ENCODE data around the gene PLEKHB1.

Gene PLEKHB1

DNA sequence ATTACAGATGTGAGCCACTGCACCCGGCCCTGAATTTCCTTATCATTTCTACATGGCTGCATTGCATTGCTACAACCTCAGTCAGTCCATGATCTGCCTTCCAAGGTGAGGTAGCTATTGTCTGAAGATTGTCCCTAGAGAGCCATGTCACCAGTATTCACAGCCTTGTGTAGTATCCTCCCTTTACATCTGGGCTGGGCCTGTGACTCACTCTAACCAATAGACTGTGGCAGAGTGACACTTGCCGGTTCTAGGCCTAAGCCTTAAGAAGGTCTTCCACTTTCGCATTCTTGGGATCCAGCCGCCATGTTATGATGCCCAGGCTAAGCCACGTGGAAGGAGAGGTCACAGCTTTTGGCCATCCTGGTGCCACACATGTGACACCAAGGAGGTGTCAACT is 10.1 kb upstream of the PLEKHB1 start:
- Mint-ChIP-seq H3K36me3 (ENCODE audit: low read depth) (no peaks in the 10 kb centered on the region), H3K27me3 (no peaks in the 10 kb centered on the region), H3K27ac (no peak overlapping the region), H3K4me1 (ENCODE audit: low read depth) (peaks cover 13% of the 10 kb centered on the region), H3K9me3 (no peaks in the 10 kb centered on the region), H3K4me3 (no peak overlapping the region)
- no peak for DNase-seq

DNA sequence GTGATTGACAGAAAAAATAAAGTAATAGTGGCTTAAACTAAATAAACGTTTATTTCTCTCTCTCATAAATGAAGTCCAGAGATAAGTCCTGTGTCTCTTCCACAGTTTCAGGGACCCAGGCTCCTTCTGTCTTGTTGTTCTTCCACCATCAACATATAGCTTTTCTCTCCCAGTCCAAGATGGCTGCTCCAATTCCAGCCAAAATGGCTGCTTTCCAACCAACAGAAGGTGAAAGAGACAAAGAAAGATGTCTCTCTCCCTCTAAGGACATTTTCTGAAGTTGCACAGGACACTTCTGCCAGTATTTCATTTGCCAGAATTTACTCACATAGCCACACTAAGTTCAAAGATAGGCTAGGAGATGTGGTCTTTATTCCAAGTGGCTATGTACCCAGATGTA is 9.4 kb upstream of the PLEKHB1 start:
- DNase-seq = no peak
- Mint-ChIP-seq H3K4me1 (ENCODE audit: low read depth) (peaks cover 13% of the 10 kb centered on the region), H3K27me3 (no peaks in the 10 kb centered on the region), H3K9me3 (no peaks in the 10 kb centered on the region), H3K27ac (no peak overlapping the region), H3K36me3 (ENCODE audit: low read depth) (no peaks in the 10 kb centered on the region), H3K4me3 (no peak overlapping the region)

DNA sequence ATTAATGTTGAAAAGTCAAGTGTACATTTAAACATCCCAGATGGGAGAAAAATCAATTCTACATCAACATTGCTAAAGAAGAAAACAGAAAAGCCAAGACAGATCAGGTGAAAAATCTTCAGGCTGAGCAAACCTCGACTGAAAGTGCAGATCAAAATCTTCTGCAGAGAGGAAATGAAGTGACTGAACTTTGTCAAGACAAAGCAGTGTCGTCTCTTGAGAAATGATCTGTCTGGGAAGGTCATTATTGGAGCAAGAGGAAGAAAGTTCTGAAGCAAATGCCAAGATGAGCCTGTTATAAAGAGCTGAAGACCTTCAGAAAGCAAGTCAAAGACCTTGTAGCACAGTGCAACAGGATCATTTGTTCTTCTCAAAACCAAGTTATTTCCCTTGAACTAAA is 5.8 kb upstream of the PLEKHB1 start:
- Mint-ChIP-seq H3K4me1 (ENCODE audit: low read depth) (peaks cover 7% of the 10 kb centered on the region), H3K27ac (no peak overlapping the region), H3K4me3 (no peak overlapping the region), H3K27me3 (no peaks in the 10 kb centered on the region), H3K36me3 (ENCODE audit: low read depth) (no peaks in the 10 kb centered on the region), H3K9me3 (no peaks in the 10 kb centered on the region)
- no peak for DNase-seq

- Mint-ChIP-seq H3K4me1 (ENCODE audit: low read depth) (peaks cover 8% of the 10 kb centered on the region), H3K36me3 (ENCODE audit: low read depth) (no peaks in the 10 kb centered on the region), H3K4me3 (no peak overlapping the region), H3K9me3 (no peaks in the 10 kb centered on the region), H3K27ac (no peak overlapping the region), H3K27me3 (no peaks in the 10 kb centered on the region)
- no peak for DNase-seq
Observed at GRCh38 chr11:73641668-73642067, 4.7 kb upstream of the PLEKHB1 start.

DNA sequence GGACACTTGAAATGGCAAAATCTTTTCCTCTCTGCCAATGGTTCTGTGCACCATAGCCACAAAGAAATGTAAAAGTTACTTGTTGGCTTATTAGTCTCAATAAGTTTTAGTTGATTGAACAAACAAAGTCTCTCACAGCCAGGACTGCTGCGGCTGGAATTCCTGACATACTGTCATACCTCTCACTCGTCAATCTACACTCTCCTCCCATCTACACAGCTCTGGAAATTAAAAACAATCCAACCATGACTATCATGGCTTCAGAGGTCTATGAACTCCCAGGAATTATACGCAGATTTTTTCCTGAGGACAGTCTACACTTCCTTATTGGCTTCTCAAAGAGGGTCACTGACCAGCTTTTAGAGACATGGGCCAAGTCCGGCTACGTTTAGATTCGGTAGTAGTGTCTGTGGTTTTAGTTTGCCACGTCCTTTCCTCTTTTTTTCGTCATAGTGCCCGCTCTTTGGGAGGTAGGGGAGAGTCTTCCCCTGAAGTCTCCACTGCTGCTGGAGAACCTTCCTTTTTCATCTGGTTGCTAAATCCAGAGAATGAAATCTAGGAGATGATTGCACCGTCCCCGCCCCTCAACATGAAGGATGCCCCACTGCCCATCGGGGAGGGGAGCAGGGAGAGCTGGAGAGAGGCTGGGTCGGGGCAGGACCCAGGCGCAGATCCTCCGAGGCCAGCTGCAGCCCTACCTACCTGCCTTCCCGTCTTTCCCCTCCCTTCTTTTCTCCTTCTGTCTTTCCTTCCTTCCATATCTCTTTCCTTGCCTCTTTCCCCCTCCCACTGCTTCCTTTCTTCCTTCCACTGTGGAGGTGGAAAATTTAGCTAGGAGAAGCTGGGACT is 1.0 kb upstream of the PLEKHB1 start:
- no peaks in the 10 kb centered on the region for H3K36me3 Mint-ChIP-seq (ENCODE audit: low read depth)
- peaks cover 20% of the 10 kb centered on the region for H3K4me1 Mint-ChIP-seq (ENCODE audit: low read depth)
- H3K27me3 Mint-ChIP-seq = no peaks in the 10 kb centered on the region
- no peaks in the 10 kb centered on the region for H3K9me3 Mint-ChIP-seq
- H3K27ac Mint-ChIP-seq = no peak overlapping the region
- DNase-seq = no peak
- H3K4me3 Mint-ChIP-seq = no peak overlapping the region

DNA sequence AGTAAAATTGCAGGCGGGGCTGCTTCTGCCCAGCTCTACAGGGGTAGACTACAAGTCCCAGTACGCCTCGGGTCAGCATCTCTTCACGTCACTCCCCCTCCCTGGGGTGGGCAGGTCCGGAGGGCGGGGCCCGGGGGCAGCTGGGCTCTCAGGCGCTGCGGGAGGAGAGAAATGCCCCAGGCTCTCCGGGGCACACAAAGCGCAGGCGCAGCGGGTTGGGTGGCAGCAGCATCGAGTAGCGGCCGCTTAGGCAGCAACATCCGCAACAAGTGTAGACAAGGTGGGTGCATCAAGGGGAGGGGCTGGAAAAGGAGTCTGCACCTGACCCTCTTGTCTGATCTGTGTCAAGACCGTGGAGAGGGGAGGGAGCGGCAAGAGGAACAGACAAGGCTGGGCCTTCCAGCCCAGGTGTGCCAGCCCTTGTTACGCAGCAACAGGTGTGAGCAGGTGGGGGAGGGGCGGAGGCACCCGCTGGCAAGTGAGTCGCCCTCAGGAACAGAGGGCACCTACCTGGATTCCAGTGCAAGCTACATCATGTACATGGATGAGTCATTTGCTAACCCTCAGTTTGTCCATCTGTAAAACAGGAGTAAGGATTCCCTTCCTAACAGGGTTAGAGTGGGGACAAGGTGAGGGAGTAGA is 1.2 kb downstream of the PLEKHB1 start:
- Mint-ChIP-seq H3K4me3 (peak overlapping the region; percentile 75), H3K27me3 (no peaks in the 10 kb centered on the region), H3K27ac (peak overlapping the region; percentile 72), H3K36me3 (ENCODE audit: low read depth) (peaks cover 2% of the 10 kb centered on the region), H3K4me1 (ENCODE audit: low read depth) (peaks cover 16% of the 10 kb centered on the region), H3K9me3 (no peaks in the 10 kb centered on the region)
- DNase-seq = peak; percentile 94

- peak overlapping the region; percentile 72 for H3K27ac Mint-ChIP-seq
- H3K36me3 Mint-ChIP-seq (ENCODE audit: low read depth) = peaks cover 6% of the 10 kb centered on the region
- no peak for DNase-seq
- H3K4me1 Mint-ChIP-seq (ENCODE audit: low read depth) = peaks cover 16% of the 10 kb centered on the region
- no peaks in the 10 kb centered on the region for H3K27me3 Mint-ChIP-seq
- no peaks in the 10 kb centered on the region for H3K9me3 Mint-ChIP-seq
- H3K4me3 Mint-ChIP-seq = peak overlapping the region; percentile 75
Observed at GRCh38 chr11:73648121-73648520, 1.7 kb downstream of the PLEKHB1 start.

DNA sequence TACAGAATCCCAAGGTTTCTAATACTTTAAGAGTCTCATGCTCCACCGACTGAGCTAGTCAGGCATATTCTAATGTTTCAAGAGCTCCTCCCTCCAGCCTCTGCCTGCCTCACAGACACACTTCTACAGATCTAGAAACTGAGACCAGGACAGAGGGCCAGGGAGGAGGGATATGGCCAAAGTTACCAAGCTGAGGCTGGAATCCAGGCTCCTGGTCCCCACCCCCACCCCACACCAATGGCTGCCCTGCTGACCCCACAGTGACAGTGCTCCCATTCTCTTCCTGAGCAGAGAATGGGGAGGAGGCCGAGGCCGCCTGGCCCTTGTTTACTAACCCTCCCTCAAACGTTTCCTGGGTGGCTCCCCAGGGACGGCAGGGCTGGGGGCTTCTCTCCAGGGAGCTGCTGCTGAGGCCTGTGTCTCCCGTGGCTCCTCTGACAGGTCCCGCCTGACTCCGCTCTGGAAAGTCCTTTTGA is 2.2 kb downstream of the PLEKHB1 start:
- Mint-ChIP-seq H3K27me3 (no peaks in the 10 kb centered on the region), H3K36me3 (ENCODE audit: low read depth) (peaks cover 6% of the 10 kb centered on the region), H3K27ac (no peak overlapping the region), H3K4me3 (no peak overlapping the region), H3K9me3 (no peaks in the 10 kb centered on the region), H3K4me1 (ENCODE audit: low read depth) (peaks cover 16% of the 10 kb centered on the region)
- DNase-seq = no peak

DNA sequence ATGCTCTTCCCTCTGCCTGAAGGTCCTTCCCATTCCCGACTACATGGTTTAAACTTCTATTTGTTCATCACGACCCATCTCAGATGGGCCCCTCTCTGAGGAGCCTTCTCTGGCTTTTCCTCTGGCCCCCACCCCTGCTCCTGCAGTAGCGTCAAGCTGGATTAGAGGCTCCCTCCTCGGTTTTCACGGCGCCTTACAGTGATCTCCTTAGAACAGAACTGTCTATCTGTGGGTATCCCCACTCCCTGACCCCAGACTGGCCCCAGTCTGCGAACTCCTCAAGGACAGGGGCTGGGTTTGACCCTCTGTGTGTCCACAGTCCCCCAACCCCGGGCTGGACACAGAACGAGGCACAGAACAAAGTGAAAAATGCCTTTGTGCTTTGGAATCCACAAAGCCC is 2.8 kb downstream of the PLEKHB1 start:
- Mint-ChIP-seq H3K9me3 (no peaks in the 10 kb centered on the region), H3K36me3 (ENCODE audit: low read depth) (peaks cover 6% of the 10 kb centered on the region), H3K4me3 (no peak overlapping the region), H3K27me3 (no peaks in the 10 kb centered on the region), H3K27ac (no peak overlapping the region), H3K4me1 (ENCODE audit: low read depth) (peaks cover 16% of the 10 kb centered on the region)
- DNase-seq = no peak

- DNase-seq = no peak
Observed at GRCh38 chr11:73650400-73650799, 4.0 kb downstream of the PLEKHB1 start.

DNA sequence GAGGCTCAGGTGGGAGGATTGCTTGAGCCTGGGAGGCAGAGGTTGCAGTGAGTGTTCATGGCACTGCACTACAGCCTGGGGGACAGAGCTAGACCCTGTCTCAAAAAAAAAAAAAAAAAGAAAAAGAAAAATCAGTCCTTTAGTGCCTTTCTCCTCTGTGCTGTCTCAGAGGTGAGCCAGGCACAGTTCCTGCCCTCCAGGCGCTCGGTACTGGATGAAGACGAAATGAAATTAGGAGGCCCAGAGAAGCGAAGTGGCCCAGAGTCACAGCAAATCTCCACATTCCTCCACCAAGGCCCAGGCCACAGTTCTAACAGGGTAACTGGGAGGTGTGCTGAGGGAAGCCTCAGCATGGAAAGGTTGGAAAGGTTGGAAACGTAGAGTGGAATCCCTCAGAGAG is 4.9 kb downstream of the PLEKHB1 start:
- Mint-ChIP-seq H3K4me3 (no peak overlapping the region), H3K27ac (no peak overlapping the region), H3K9me3 (no peaks in the 10 kb centered on the region), H3K36me3 (ENCODE audit: low read depth) (peaks cover 6% of the 10 kb centered on the region), H3K27me3 (no peaks in the 10 kb centered on the region), H3K4me1 (ENCODE audit: low read depth) (peaks cover 16% of the 10 kb centered on the region)
- no peak for DNase-seq

More at GRCh38 chr11:73650400-73650799, 4.0 kb downstream of the PLEKHB1 start:
- H3K9me3 Mint-ChIP-seq = no peaks in the 10 kb centered on the region
- H3K4me3 Mint-ChIP-seq = no peak overlapping the region
- no peaks in the 10 kb centered on the region for H3K27me3 Mint-ChIP-seq
- peaks cover 16% of the 10 kb centered on the region for H3K4me1 Mint-ChIP-seq (ENCODE audit: low read depth)
- H3K36me3 Mint-ChIP-seq (ENCODE audit: low read depth) = peaks cover 6% of the 10 kb centered on the region
- H3K27ac Mint-ChIP-seq = no peak overlapping the region

GRCh38 chr11:73651661-73652045 is 5.3 kb downstream of the PLEKHB1 start:
- H3K27ac Mint-ChIP-seq = no peak overlapping the region
- DNase-seq = no peak
- peaks cover 15% of the 10 kb centered on the region for H3K4me1 Mint-ChIP-seq (ENCODE audit: low read depth)
- no peaks in the 10 kb centered on the region for H3K27me3 Mint-ChIP-seq
- peaks cover 6% of the 10 kb centered on the region for H3K36me3 Mint-ChIP-seq (ENCODE audit: low read depth)
- H3K4me3 Mint-ChIP-seq = no peak overlapping the region
- H3K9me3 Mint-ChIP-seq = no peaks in the 10 kb centered on the region

DNA sequence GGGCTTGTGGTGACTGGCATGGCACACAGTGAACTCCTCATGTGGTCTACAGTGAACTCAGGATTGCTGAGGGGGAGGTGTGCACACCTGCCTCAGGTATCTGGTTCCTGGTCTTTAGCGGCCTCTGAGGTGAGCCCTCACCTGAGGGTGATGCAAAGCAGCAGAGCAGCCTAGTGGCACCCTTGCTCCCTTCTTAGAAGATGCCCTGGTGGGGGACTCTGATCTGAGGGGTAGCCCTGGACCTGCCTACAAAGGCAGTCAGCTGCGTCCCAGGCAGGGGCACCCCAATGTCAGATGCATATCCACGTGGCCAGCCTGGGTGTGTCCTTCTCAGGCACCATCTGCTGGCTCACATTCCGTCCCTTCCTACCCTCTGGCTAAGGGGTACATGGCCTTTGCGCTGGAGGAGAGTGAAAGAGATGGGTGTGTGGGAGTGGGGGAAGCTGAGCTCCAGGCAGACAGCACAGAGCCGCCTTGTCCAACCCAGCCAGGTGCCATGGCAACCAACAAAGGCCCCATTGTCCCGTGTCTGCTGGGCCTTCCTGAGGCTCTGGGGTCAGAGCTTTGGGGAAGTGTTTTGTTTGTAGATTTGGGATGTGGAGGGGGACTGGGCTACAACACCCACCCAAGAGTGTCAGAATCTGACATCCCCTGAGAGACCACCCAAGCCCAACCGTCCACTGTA is 5.8 kb downstream of the PLEKHB1 start:
- peaks cover 10% of the 10 kb centered on the region for H3K4me1 Mint-ChIP-seq (ENCODE audit: low read depth)

GRCh38 chr11:73652856-73653559 is 6.6 kb downstream of the PLEKHB1 start:
- no peak for DNase-seq
- H3K4me1 Mint-ChIP-seq (ENCODE audit: low read depth) = peaks cover 3% of the 10 kb centered on the region
- H3K9me3 Mint-ChIP-seq = no peaks in the 10 kb centered on the region
- H3K27ac Mint-ChIP-seq = no peak overlapping the region
- H3K4me3 Mint-ChIP-seq = no peak overlapping the region
- H3K27me3 Mint-ChIP-seq = no peaks in the 10 kb centered on the region
- peaks cover 6% of the 10 kb centered on the region for H3K36me3 Mint-ChIP-seq (ENCODE audit: low read depth)

More for the DNA sequence above, 5.8 kb downstream of the PLEKHB1 start:
- Mint-ChIP-seq H3K27ac (no peak overlapping the region), H3K36me3 (ENCODE audit: low read depth) (peaks cover 6% of the 10 kb centered on the region), H3K4me3 (no peak overlapping the region), H3K27me3 (no peaks in the 10 kb centered on the region), H3K9me3 (no peaks in the 10 kb centered on the region)
- DNase-seq = no peak

Measured in activated T-cell treated with anti-CD3 and anti-CD28 coated beads, Interleukin-2, amount 50 U/mL, for 24 hours (primary cell).